ENCODE measurements around the gene FGF21. TPM values are rescaled to one million over a fixed set of nuclear protein-coding genes. Genes with fewer than 3 reads are reported as not detected.

The FGF21 gene
- total and polyA plus RNA-seq, 8 donors: not detected

DNA sequence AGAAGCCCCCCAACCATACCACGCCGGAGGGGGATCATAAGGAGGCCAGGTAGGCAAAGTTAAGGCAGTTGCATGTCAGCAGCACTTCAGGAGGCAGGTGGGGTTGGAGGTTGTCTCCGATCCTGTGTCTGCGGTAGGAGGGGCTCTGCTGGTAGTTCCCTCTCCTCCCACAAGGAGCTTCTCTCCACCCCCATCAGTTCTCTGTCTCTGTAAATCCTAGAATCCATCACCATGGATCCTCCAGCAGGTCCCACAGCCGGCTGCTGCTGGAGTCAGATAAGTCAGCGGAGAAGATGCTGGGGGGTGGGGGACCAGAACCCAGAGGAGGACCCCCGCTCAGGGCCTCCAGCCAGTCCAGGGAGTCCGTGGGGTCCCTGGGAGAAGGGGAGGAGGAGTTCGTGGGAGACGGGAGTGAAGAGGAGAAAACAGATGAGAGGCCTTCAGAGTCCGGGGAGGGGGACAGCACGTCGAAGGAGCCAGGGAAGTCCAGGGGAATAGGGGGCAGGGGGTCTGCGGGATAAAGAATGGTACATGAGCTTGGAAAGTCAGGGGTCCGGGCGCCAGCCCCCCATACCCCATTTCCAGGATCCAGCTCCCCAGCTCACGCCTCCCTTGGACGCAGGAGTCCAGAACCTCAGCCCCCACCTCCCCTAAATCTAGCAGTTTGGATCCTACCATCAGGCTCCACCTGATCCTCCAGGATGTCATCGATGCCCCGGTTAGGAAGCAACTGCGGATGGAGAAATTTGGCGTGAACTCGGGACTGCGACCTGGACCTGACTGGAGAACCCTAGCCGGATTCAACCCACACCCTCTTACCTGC, 42.1 kb upstream of the FGF21 start:
- WGBS, 5 donors: 24 to 37% (median 28%) methylated on average over 23 to 25 of the region's 25 CpGs
- intact Hi-C loops (cut with DNase I; ENCODE audit: low total_unique reads): no loop called here
- Histone ChIP-seq H3K27me3 (no peaks in the 10 kb centered on the region), H3K9me3 (peaks cover 0 to 6% (median 2%) of the 10 kb centered on the region in 4 donors), H3K36me3 (no peaks in the 10 kb centered on the region), H3K4me3 (peak overlapping the region; percentile 56 to 65 (median 62)), H3K4me1 (peaks cover 29 to 49% (median 43%) of the 10 kb centered on the region in 4 donors), H3K27ac (peak overlapping the region; percentile 22 to 87 (median 83))
- DNase-seq: peak in 1 of 2 donors; percentile 42
- no peak for TF ChIP-seq POLR2AphosphoS5 (IDR thresholded peaks at IDR 0.05)
- peak in 1 of 7 experiments; percentile 11 for TF ChIP-seq CTCF (IDR thresholded peaks at IDR 0.05)

GRCh38 chr19:48713864-48714755, 41.2 kb upstream of the FGF21 start:
- peak; percentile 99 to 100 for DNase-seq
- H3K9me3 ChIP-seq: peaks cover 0 to 6% (median 2%) of the 10 kb centered on the region in 4 donors
- H3K4me1 ChIP-seq: peaks cover 29 to 57% (median 46%) of the 10 kb centered on the region in 4 donors
- H3K27me3 ChIP-seq: no peaks in the 10 kb centered on the region
- no peaks in the 10 kb centered on the region for H3K36me3 ChIP-seq
- WGBS, 5 donors: 0 to 1% (median 1%) methylated on average over 38 to 67 of the region's 67 CpGs
- intact Hi-C loops (cut with DNase I; ENCODE audit: low total_unique reads): no loop called here
- peak overlapping the region; percentile 67 to 87 (median 83) for H3K27ac ChIP-seq
- H3K4me3 ChIP-seq: peak overlapping the region; percentile 56 to 65 (median 62)
- TF ChIP-seq POLR2AphosphoS5 (IDR thresholded peaks at IDR 0.05) (peak; percentile 36 to 58 (median 56)), EP300 (IDR thresholded peaks at IDR 0.05) (no peak)

DNA sequence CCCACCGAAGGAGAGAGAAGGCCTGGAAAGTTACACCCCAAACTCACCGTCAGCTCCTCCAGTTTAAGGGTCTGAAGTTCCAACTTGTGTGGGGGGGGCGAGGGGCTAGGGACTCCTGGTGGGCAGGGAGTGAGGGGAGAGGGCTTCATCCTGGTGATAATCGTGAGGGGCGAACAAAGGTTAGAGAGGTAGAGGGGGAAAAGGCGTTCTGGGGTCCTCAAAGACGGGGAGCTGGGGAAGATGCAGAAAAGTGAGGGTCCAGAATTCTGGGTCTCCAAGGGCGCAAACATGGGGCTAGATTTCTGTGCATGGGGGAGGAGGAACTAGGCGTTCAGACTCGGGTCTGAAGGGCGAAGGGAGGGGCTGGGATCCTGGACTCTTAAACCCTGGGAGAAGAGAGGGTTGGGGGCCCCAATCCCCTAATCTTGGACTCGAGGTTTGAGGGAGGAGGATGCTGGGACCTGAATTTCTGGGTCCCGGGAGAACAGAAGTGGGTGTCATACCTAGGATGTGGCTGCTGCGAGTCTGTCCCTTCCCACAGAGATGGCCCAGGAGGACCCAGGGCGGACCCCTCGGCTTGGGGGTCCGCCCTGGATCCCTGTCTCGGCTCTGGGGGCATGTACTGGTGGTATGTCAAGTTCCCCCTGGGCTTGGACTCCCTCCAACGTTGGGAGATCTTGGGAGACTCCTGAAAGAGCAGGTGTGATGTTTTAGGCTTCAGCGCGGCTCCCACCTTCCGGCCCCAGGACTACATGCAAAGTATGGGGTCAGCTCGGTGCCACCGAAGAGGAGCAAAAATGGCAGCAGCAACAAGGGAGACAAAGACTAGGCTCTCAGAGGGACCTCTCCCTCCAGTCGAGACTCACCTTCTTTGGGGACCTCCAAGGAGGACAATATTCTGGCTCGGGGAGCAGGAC, 40.3 kb upstream of the FGF21 start:
- no peaks in the 10 kb centered on the region for H3K27me3 ChIP-seq
- DNase-seq: peak in 1 of 2 donors; percentile 51
- intact Hi-C loops (cut with DNase I; ENCODE audit: low total_unique reads): no loop called here

More for the DNA sequence above, 40.3 kb upstream of the FGF21 start:
- H3K27ac ChIP-seq: peak overlapping the region; percentile 67 to 87 (median 83)
- no peaks in the 10 kb centered on the region for H3K36me3 ChIP-seq
- peaks cover 35 to 66% (median 53%) of the 10 kb centered on the region in 4 donors for H3K4me1 ChIP-seq
- H3K9me3 ChIP-seq: peaks cover 0 to 6% (median 2%) of the 10 kb centered on the region in 4 donors
- peak overlapping the region; percentile 56 to 65 (median 62) for H3K4me3 ChIP-seq
- no peak for TF ChIP-seq EP300 (IDR thresholded peaks at IDR 0.05)
- TF ChIP-seq POLR2A (IDR thresholded peaks at IDR 0.05): no peak
- no peak for TF ChIP-seq CTCF (IDR thresholded peaks at IDR 0.05)
- TF ChIP-seq POLR2AphosphoS5 (IDR thresholded peaks at IDR 0.05): no peak
- 32 to 57% (median 49%) methylated on average over 17 to 26 of the region's 26 CpGs for WGBS, 5 donors
